HG03039 (cell line): Measurements from ENCODE around the gene RNASEH2B.

Source experiments
- ATAC-seq: cut with Tn5 transposase; IDR thresholded peaks from one replicate; pipeline ENCODE4 v1.9.1; 2021; ENCODE audit warnings: mild to moderate bottlenecking, moderate library complexity; ENCODE audit not compliant: unreplicated experiment

RNASEH2B gene

DNA sequence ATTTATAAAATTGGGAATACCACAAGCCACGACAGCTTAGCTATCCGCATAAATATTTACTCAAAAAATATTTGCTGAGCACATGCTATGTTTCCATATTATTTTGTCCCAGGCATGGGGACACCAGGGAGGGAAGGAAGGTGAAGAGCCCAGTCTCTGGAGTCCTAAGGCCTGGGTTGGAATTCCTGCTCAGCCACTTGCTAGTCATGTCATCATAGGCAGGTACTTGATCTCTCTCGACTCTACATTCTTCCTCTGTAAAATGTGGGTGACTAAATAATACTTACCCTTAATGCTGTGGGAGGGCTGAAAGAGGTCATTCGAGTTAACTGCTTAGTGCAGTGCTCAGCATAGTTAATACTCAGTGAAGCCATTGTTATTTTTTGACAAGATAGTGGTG, 4.3 kb upstream of the RNASEH2B start:
- no peak for ATAC-seq

GRCh38 chr13:50907781-50908180, 1.8 kb upstream of the RNASEH2B start:
- no peak for ATAC-seq

DNA sequence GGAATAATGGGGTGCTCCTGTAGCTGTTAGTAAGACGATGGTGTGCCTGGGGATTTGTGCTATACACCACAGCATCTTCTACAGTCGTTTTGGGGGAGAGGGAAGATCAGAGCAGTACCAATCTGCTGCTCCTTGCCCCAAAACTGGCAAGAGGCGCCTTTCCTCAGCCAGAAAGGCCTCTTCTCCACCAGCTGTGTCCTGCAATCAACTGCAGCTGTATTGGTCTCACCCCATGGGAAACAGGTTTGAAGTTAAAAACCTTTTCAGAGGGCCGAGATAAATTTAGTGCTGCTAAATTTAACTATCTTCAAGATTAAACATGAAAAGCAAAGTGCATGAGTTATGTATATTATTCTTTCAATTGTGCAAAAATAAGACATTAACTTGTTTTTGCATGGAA, 1.2 kb upstream of the RNASEH2B start:
- no peak for ATAC-seq

GRCh38 chr13:50910485-50910805, 854 bp downstream of the RNASEH2B start:
- ATAC-seq, result peak; percentile 0

DNA sequence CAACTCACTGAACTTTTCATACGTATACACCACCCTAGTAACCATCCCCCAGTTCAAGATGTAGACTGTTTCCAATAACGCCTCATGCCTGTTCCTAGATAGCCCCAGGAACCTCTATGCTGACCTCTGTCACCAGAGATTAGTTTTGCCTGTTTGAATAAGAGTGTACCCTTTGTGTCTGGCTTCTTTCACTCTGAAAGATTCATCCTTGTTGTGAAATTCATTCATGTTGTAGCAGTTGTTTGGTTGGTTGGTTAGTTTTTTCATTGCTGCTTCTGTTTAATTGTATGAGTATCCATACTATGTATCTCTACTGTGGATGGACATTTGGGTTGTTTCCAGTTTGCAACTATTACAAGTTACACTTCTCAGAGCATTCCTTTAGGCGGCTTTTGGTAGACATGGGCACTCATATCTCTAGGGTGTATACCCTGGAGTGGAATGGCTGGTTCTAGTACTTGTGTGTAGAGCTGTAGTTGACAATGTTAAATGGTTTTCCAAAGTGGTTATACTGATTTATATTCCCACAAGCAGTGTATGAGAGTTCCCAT, 1.6 kb downstream of the RNASEH2B start:
- ATAC-seq, result no peak

- ATAC-seq, result peak; percentile 48
Measured at GRCh38 chr13:50911937-50912795, 2.6 kb downstream of the RNASEH2B start.

GRCh38 chr13:50912851-50913250, 3.3 kb downstream of the RNASEH2B start:
- no peak for ATAC-seq

DNA sequence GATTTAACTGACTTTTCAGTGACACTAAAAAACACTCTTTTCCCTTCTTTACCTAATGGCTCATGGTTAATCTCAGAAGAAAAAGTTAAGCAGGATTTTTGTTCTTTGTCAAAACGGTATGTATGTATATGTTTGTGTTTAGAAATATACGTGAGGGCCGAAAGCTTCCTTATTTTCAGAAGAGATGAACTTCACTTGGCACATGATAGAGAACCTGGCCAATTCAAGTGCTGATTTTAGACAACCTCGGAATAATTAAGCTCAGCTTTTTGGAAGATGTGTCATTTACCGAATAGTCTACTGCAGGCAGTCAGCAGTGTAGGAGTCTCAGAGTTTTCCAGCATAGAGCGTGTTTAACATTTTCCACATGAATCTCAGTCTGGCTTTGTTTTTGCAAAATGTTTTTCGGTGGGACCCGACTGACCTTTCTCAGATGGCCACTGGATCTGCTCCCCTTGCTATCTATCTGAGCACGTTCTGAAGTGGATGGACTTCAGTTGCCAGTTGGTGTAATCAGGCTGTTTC, 4.6 kb downstream of the RNASEH2B start:
- no peak for ATAC-seq

DNA sequence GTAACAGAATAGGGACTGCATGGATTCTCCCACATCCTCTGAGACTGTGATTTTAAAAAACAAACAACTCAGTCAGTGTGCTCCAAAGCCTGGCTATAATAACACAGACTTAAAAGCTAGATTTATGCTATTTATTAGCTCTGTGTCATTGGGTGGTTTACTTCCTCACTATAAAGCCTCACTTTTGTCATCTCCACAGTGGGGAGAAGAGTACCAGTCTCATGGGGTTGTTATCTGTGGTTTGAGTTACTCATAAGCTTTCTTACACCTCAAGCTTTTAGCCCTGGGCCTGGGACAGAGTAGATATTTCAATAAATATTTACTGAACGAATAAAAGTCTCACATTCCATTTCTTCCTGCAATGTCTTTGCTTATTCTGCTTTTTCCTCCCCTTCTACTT, 5.3 kb downstream of the RNASEH2B start:
- no peak for ATAC-seq

DNA sequence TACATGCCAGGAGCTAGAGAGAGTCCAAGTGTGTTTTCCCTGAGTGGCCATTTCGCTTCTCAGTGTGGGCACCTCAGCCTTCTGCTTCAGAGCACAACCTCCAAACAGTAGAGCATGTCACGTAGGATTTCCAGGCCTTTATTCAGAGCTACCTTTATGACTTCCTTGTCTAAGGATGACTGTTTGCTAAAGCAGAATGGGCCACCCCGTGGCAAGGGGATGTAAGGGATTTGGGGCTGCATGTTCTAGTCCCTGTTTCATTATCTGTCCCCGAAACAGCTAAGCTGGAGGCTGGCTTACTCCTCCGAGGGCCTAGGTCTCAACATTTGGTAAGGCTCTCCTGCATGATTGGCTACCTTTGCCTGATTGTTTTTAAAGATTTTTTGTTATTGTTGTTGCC, 6.0 kb downstream of the RNASEH2B start:
- no peak for ATAC-seq

- no peak for ATAC-seq
Measured at GRCh38 chr13:50916701-50917184, 7.2 kb downstream of the RNASEH2B start.

DNA sequence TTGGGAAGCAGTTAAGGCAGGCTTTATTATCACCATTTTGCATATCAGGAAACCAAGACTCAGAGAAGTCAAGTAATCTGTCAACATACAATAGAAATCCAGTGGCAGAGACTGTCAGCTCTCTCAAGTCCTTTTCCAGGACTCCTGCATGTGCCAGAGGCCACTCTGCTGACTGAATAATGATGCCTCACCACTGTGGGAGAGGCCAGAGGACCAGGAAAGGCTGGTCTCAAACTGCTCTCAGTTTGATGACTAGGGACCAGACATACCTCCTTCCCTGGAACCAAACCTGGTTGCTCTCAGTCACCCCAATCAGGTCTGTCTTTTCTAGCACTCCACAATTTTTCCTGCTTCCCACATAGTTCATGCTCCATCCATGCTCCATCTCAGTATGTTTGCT, 8.0 kb downstream of the RNASEH2B start:
- no peak for ATAC-seq

DNA sequence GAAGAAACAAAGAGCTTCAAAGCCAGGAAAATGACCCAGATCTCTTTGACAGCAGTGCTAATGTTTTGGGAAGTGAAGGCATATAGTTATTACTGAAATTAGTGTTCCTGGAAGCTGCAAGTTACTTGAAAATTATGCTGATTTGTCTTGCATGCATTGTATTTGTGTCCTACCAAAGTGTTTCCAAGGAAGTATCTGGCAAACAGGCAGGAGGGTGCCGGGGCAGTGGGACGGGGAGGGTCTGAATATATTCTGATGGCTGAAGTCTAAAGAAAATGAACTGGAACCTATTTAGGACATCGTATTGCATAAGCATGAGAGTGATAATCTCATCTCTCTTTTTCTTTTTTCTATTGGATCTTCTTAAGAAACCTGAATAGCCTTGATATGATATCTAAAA, 9.0 kb downstream of the RNASEH2B start:
- no peak for ATAC-seq

DNA sequence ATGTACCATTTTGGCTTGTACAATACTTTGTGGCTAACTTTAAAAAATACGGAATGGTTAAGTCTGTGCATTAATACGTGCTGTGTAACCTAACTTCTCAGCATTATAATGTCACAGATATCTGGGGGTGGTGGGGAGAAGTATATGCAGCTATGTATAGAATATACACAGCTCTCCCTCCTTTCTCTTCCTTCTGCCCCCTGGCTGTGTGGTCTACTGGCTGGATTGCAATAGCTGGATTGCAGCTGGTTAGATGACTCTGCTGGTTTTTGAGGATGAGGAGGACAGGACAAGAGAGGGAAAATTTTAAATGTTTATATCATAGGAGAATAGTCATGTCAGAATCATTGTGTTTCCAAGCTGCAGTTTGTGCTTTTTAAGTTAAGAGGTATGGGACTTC, 9.7 kb downstream of the RNASEH2B start:
- no peak for ATAC-seq

GRCh38 chr13:50921706-50922105, 12.1 kb downstream of the RNASEH2B start:
- ATAC-seq, result no peak

GRCh38 chr13:50923272-50923671, 13.7 kb downstream of the RNASEH2B start:
- ATAC-seq, result no peak

- ATAC-seq, result no peak
Measured at GRCh38 chr13:50924025-50924424, 14.4 kb downstream of the RNASEH2B start.

- ATAC-seq, result no peak
Measured at GRCh38 chr13:50927701-50928100, 18.1 kb downstream of the RNASEH2B start.

DNA sequence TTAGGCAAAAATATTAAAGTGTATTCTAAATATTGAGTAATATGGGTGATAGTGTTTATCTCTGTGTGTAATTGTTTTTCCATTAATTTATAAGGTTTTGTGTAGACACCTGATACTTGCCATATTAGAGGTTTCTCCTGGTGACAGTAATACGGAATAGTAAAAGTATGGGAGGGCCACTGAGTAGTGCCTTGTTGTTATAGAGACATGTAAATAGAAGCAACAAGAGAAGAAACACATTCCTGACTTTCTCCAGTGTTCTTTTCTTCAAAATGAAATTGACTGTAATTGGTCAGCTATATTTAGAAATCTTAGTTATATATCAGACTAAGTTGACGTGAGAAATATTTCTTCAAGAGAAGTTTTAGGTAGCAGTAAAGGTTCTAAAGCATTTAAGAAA, 18.5 kb downstream of the RNASEH2B start:
- no peak for ATAC-seq

- ATAC-seq, result no peak
Measured at GRCh38 chr13:50928659-50929462, 19.3 kb downstream of the RNASEH2B start.

- no peak for ATAC-seq
Measured at GRCh38 chr13:50932091-50932490, 22.5 kb downstream of the RNASEH2B start.
